ENCODE results near the gene TMEM37.
A peak's percentile ranks its signal among the peaks of the same experiment; 100 is the strongest.

Gene TMEM37

GRCh38 chr2:119407430-119408220 is 24.0 kb upstream of the TMEM37 start:
- Mint-ChIP-seq H3K9me3 (no peaks in the 10 kb centered on the region), H3K27me3 (peaks cover 0 to 16% of the 10 kb centered on the region in 2 donors), H3K4me3 (no peak overlapping the region), H3K4me1 (peaks cover 0 to 3% of the 10 kb centered on the region in 2 donors), H3K36me3 (no peaks in the 10 kb centered on the region), H3K27ac (peak overlapping the region; percentile 59)
- ATAC-seq (replicated peaks): peak; percentile 61 to 72
- DNase-seq: peak; percentile 29

GRCh38 chr2:119408221-119408619 is 23.4 kb upstream of the TMEM37 start:
- DNase-seq (no peak), ATAC-seq (replicated peaks) (no peak)
- Mint-ChIP-seq H3K4me3 (no peak overlapping the region), H3K9me3 (no peaks in the 10 kb centered on the region), H3K27me3 (peaks cover 0 to 16% of the 10 kb centered on the region in 2 donors), H3K4me1 (peaks cover 0 to 3% of the 10 kb centered on the region in 2 donors), H3K27ac (no peak overlapping the region), H3K36me3 (no peaks in the 10 kb centered on the region)

GRCh38 chr2:119409506-119409905 is 22.1 kb upstream of the TMEM37 start:
- Mint-ChIP-seq H3K27ac (no peak overlapping the region), H3K27me3 (peaks cover 0 to 13% of the 10 kb centered on the region in 2 donors), H3K9me3 (no peaks in the 10 kb centered on the region), H3K4me1 (peaks cover under 1 to 4% of the 10 kb centered on the region in 2 donors), H3K4me3 (no peak overlapping the region), H3K36me3 (no peaks in the 10 kb centered on the region)
- DNase-seq: no peak
- no peak for ATAC-seq (replicated peaks)

GRCh38 chr2:119414894-119415293 is 16.8 kb upstream of the TMEM37 start:
- Mint-ChIP-seq H3K27ac (no peak overlapping the region), H3K4me1 (peaks cover 6 to 26% of the 10 kb centered on the region in 2 donors), H3K4me3 (no peak overlapping the region), H3K36me3 (no peaks in the 10 kb centered on the region), H3K9me3 (no peaks in the 10 kb centered on the region), H3K27me3 (peaks cover 5 to 8% of the 10 kb centered on the region in 2 donors)
- DNase-seq: no peak
- ATAC-seq (replicated peaks): peak; percentile 43 to 58

- Mint-ChIP-seq H3K27me3 (peaks cover 11% of the 10 kb centered on the region in 2 donors), H3K27ac (no peak overlapping the region)
Measured at GRCh38 chr2:119415630-119416029, 16.0 kb upstream of the TMEM37 start.

GRCh38 chr2:119416299-119416923 is 15.2 kb upstream of the TMEM37 start:
- Mint-ChIP-seq H3K36me3 (no peaks in the 10 kb centered on the region), H3K9me3 (peaks cover 0 to 2% of the 10 kb centered on the region in 2 donors), H3K4me3 (no peak overlapping the region), H3K27ac (no peak overlapping the region), H3K4me1 (peaks cover 6 to 26% of the 10 kb centered on the region in 2 donors), H3K27me3 (peaks cover 12 to 18% of the 10 kb centered on the region in 2 donors)
- DNase-seq (no peak), ATAC-seq (replicated peaks) (peak; percentile 51 to 53)

More at GRCh38 chr2:119415630-119416029, 16.0 kb upstream of the TMEM37 start:
- no peak for ATAC-seq (replicated peaks)
- Mint-ChIP-seq H3K36me3 (no peaks in the 10 kb centered on the region), H3K4me1 (peaks cover 6 to 26% of the 10 kb centered on the region in 2 donors), H3K4me3 (no peak overlapping the region), H3K9me3 (no peaks in the 10 kb centered on the region)
- no peak for DNase-seq

- Mint-ChIP-seq H3K27me3 (peaks cover 19 to 31% of the 10 kb centered on the region in 2 donors), H3K36me3 (peaks cover 0 to 6% of the 10 kb centered on the region in 2 donors), H3K27ac (no peak overlapping the region), H3K4me3 (no peak overlapping the region), H3K4me1 (peaks cover 6 to 26% of the 10 kb centered on the region in 2 donors), H3K9me3 (peaks cover 7 to 8% of the 10 kb centered on the region in 2 donors)
- no peak for DNase-seq
- no peak for ATAC-seq (replicated peaks)
Measured at GRCh38 chr2:119417908-119418307, 13.7 kb upstream of the TMEM37 start.

- H3K36me3 Mint-ChIP-seq: peaks cover 0 to 6% of the 10 kb centered on the region in 2 donors
- H3K27ac Mint-ChIP-seq: no peak overlapping the region
- ATAC-seq (replicated peaks) (no peak), DNase-seq (no peak)
- H3K27me3 Mint-ChIP-seq: peaks cover 19 to 39% of the 10 kb centered on the region in 2 donors
- no peak overlapping the region for H3K4me3 Mint-ChIP-seq
- H3K4me1 Mint-ChIP-seq: peaks cover 6 to 26% of the 10 kb centered on the region in 2 donors
- peaks cover 7 to 8% of the 10 kb centered on the region in 2 donors for H3K9me3 Mint-ChIP-seq
Measured at GRCh38 chr2:119419065-119419464, 12.6 kb upstream of the TMEM37 start.

GRCh38 chr2:119419803-119420508 is 11.7 kb upstream of the TMEM37 start:
- DNase-seq: no peak
- H3K9me3 Mint-ChIP-seq: peaks cover 7 to 8% of the 10 kb centered on the region in 2 donors
- no peak overlapping the region for H3K27ac Mint-ChIP-seq
- peaks cover 0 to 6% of the 10 kb centered on the region in 2 donors for H3K36me3 Mint-ChIP-seq
- ATAC-seq (replicated peaks): no peak
- peaks cover 3 to 20% of the 10 kb centered on the region in 2 donors for H3K4me1 Mint-ChIP-seq
- H3K4me3 Mint-ChIP-seq: no peak overlapping the region
- peaks cover 25 to 47% of the 10 kb centered on the region in 2 donors for H3K27me3 Mint-ChIP-seq

GRCh38 chr2:119421304-119421703 is 10.3 kb upstream of the TMEM37 start:
- Mint-ChIP-seq H3K4me3 (no peak overlapping the region), H3K27ac (no peak overlapping the region), H3K36me3 (peaks cover 0 to 6% of the 10 kb centered on the region in 2 donors), H3K27me3 (peaks cover 35 to 56% of the 10 kb centered on the region in 2 donors), H3K9me3 (peaks cover 7 to 8% of the 10 kb centered on the region in 2 donors), H3K4me1 (peaks cover 2 to 9% of the 10 kb centered on the region in 2 donors)
- DNase-seq (no peak), ATAC-seq (replicated peaks) (no peak)

- no peak overlapping the region for H3K4me3 Mint-ChIP-seq
- peaks cover 39 to 61% of the 10 kb centered on the region in 2 donors for H3K27me3 Mint-ChIP-seq
- H3K27ac Mint-ChIP-seq: no peak overlapping the region
- DNase-seq: no peak
- H3K9me3 Mint-ChIP-seq: peaks cover 7 to 8% of the 10 kb centered on the region in 2 donors
- peaks cover 0 to 6% of the 10 kb centered on the region in 2 donors for H3K36me3 Mint-ChIP-seq
- ATAC-seq (replicated peaks): no peak
- H3K4me1 Mint-ChIP-seq: peaks cover 2 to 4% of the 10 kb centered on the region in 2 donors
Measured at GRCh38 chr2:119421741-119422140, 9.9 kb upstream of the TMEM37 start.

GRCh38 chr2:119422360-119423107 is 9.1 kb upstream of the TMEM37 start:
- no peak for DNase-seq
- Mint-ChIP-seq H3K4me3 (no peak overlapping the region), H3K9me3 (peaks cover 7 to 8% of the 10 kb centered on the region in 2 donors), H3K27me3 (peaks cover 47 to 69% of the 10 kb centered on the region in 2 donors), H3K27ac (no peak overlapping the region), H3K4me1 (peaks cover 0 to 2% of the 10 kb centered on the region in 2 donors), H3K36me3 (peaks cover 0 to 6% of the 10 kb centered on the region in 2 donors)
- no peak for ATAC-seq (replicated peaks)

- peaks cover 2 to 3% of the 10 kb centered on the region in 2 donors for H3K4me1 Mint-ChIP-seq
- no peak overlapping the region for H3K27ac Mint-ChIP-seq
- no peak overlapping the region for H3K4me3 Mint-ChIP-seq
- peaks cover 0 to 6% of the 10 kb centered on the region in 2 donors for H3K36me3 Mint-ChIP-seq
- no peak for DNase-seq
- peaks cover 53 to 74% of the 10 kb centered on the region in 2 donors for H3K27me3 Mint-ChIP-seq
- peaks cover 7 to 8% of the 10 kb centered on the region in 2 donors for H3K9me3 Mint-ChIP-seq
- ATAC-seq (replicated peaks): no peak
Measured at GRCh38 chr2:119423108-119423444, 8.6 kb upstream of the TMEM37 start.
